Stimulated activated CD4-positive, alpha-beta T cell treated with anti-CD3 and anti-CD28 coated beads, TNF-alpha, amount 100 ng/mL, for 24 hours (primary cell): ENCODE data around the gene PAQR8.

Experiments used
- DNase-seq, 3 experiments: peaks; one replicate each; pipeline ENCODE4 v3.0.0-alpha.2; 2020; ENCODE audit warnings: low read depth in 3 of 3

The PAQR8 gene

DNA sequence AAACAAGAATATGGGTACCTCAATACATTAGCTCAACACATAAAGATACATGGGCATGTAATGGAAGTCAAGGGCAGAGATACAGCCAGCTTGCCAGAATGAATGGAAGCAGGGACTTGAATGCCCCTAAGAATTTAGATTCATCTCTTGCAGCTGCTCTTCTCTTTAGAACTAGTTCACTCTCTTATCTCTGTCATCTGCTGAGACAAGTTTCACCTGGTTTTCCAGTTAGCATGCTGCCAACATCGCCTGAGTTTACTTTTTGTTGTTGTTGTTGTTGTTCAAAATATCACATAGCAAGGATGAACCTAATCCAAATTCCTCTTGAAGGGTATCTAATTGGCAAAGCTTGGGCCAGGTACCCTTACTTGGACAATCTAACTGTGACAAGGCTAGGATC lies 14.1 kb upstream of the PAQR8 start:
- no peak for DNase-seq

DNA sequence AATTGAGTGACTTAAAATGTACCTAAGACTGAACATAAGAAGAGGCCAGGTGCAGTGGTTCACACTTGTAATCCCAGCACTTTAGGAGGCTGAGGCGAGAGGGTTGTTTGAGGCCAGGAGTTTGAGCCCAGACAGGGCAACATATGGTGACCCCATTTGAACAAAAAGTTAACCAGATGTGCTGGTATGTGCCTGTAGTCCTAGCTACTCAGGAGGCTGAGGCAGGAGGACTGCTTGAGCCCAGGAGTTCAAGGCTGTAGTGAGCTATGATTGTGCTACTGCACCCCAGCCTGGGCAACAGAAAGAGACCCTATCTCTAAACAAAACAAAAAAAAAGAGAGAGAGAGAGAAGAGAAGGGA lies 10.1 kb upstream of the PAQR8 start:
- no peak for DNase-seq

DNA sequence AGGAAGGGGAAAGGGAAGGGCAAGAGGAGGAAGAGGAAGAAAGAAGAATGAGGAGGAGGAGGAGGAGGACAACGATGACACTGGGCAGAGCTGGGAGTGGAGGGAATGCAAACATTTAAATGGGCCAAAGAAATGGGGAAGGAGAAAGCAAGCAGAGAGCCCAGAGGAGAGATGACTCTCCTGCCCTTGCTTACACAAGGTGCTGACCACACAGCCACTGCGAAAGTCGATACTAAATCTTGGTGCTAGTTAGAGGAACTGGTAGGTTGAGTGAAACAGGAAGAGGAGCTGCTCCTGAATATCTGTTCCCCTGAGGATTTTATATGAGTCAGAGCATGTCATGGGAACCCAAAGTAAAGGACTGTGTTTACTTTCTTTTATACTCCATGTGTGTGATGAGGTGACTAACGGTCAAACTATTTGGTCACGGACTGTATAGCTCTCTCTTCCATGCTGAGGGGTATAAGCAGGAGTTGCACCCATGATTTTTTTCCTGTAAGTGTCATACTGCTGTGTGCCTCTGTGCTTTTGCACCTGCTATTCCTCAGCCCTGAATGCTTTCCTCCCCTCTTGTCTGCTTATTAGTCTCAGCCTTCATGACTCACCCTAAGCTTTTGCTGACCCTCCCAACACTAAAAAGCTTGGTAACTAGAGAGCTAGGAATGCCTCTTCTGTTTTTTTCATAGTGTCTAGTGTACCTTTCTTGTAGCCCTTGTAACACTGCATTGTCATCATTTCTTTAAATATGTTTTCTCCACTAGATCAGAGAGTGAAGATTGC lies 9.5 kb upstream of the PAQR8 start:
- DNase-seq = no peak

DNA sequence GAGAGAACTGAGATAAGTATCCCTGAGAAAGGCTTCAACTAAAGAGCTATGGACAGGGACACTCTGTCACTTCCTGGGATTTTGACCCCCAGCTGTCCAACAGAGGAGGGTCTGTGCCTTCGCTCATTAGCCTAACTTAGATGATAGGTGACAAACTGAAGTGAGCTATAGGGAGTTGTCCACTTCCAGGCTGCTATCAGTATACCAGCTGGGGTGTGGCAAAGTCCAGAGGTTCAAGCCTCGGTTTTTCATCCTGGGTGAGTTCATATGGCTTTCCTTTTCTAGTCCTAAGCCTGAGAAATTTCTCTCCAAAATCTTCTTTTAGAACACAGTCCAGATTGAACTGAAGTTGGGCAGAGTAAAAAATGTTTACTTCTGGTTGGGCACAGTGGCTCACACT lies 5.9 kb upstream of the PAQR8 start:
- no peak for DNase-seq

- no peak for DNase-seq
Observed at GRCh38 chr6:52359403-52359802, 2.5 kb upstream of the PAQR8 start.

DNA sequence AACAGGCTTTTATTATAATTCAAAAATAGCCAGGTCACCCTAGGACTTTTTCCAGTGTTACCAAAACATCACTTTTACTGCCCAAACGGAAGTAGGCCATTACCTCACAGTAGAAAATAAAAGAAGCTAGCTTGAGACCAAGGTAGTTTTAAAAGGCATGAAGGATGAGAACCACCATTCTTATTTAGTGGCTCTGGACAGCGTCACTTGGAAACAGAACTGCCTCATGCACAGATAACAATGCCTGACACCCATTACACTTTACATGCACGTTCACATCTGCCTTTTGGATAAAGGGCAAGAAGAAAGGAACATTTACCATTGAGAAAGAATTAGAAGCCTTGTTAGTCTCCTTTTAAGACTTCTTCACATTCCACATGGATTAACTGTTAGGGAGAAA lies 1.9 kb upstream of the PAQR8 start:
- no peak for DNase-seq

DNA sequence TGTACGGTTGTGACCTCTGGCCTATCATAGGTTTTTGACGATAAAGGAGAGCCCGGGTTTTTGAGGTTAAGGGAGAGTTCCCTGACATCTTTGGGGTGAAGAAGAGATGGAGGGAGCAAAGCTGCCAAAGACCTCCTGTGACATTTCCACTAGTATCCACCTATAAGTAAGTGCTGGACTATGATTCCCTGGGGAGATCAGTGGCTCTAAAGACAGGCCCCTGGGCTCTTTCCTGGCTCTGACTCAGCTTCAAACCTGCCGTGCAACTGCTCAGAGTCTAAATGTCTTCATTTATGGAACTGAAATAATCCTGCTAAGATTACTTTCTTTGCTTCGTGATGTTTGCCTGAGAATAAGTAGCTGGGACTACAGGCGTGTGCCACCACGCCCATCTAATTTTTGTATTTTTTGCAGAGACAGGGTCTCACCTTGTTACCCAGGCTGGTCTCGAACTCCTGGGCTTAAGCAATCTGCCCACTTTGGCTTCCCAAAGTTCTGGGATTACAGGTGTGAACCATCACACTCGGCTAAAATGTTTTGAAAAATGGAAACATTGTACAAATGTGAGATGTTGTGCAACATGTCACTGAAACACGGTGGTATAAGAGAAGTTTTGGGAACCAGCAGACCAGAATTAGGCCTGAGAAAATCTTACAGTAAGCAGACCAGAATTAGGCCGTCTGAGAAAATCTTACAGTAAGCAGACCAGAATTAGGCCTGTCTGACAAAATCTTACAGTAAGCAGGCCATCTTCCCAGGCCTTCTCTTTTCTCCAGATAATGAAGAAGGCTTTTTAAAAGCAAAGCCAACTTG lies 1.1 kb upstream of the PAQR8 start:
- no peak for DNase-seq

GRCh38 chr6:52361414-52361944 lies 472 bp upstream of the PAQR8 start:
- no peak for DNase-seq

- peak; percentile 9 to 43 (median 17) for DNase-seq
Observed at GRCh38 chr6:52362443-52363227, 684 bp downstream of the PAQR8 start.

GRCh38 chr6:52363228-52363867 lies 1.4 kb downstream of the PAQR8 start:
- DNase-seq = no peak

DNA sequence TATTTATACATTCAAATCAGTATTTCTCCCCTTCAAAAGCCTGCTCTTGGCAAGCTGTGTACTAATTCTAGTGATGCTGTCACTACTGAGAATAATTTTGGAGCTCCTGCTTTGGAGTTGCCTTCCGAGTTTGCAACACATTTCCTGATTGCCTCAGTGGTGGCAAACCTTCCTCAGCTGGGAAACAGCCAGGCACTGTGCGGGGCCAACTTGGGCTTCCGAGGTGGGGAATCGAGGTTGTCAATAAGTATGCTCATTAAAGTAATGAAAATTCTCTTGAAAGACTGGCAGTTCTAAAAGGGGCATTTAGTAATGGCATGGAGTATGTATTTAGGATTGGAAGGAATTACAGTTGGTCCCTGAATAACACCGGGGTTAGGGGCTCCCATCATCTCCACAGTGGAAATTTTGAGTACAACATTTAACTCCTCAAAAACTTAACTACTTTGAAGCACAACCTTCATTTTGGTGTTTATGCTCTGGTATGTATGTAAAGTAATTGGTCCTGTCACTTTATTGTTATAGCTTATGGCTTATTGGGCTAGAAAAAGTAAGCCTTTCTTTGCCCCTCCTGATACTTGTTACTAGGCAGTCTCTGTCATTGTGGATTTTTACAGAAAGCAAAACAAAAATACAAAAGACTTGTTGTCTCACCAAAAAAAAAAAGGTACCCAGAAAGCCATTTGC lies 2.7 kb downstream of the PAQR8 start:
- DNase-seq = no peak

DNA sequence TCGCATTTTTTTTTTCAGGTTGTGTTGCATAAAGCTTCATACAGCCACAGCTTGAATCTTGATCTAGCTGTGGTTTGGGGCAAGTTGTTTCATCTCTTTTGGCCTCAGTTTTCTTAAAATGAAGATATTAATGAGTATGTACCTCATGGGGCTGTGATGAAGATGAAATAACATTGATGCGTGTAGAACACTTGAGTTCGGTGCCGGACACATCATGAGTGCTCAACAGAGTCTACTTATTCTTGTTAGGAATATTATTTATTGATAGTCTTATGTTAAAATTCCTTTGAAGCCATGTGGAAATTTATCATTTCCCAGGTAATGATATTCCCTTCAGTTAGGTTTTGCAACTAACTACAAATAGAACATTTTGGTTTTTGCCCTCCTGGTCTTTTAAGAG lies 3.4 kb downstream of the PAQR8 start:
- no peak for DNase-seq

- DNase-seq = no peak
Observed at GRCh38 chr6:52365866-52366540, 4.1 kb downstream of the PAQR8 start.

- DNase-seq = no peak
Observed at GRCh38 chr6:52368002-52368401, 6.1 kb downstream of the PAQR8 start.

GRCh38 chr6:52369234-52369633 lies 7.3 kb downstream of the PAQR8 start:
- no peak for DNase-seq

- DNase-seq = no peak
Observed at GRCh38 chr6:52371656-52372191, 9.8 kb downstream of the PAQR8 start.

DNA sequence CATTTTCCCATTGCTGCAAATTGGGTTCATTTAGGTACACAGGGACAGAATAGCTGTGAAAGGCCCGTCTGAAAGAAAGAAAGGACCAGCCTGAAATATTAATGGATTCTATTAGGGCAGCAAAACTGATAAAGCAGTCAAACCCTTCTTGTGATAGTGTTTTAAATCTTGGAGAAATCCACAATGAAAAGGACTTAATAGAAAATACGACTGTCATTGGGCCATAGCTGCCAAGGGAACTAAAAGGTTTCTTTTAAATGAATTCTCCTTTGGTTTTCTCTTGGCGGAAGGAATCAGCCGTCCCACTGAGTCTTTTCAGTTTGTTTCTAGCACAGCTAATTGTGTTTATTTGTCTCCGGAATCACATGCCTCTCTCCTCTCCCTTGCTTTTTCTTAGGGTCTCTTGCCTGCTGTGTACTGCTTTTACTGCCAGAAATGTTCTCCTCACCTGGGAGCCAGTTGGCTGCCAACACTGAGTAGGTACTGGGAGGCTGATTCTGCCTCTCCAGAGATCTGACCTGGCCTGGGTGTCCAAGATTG lies 11.3 kb downstream of the PAQR8 start:
- no peak for DNase-seq

- DNase-seq = no peak
Observed at GRCh38 chr6:52374247-52374646, 12.3 kb downstream of the PAQR8 start.

DNA sequence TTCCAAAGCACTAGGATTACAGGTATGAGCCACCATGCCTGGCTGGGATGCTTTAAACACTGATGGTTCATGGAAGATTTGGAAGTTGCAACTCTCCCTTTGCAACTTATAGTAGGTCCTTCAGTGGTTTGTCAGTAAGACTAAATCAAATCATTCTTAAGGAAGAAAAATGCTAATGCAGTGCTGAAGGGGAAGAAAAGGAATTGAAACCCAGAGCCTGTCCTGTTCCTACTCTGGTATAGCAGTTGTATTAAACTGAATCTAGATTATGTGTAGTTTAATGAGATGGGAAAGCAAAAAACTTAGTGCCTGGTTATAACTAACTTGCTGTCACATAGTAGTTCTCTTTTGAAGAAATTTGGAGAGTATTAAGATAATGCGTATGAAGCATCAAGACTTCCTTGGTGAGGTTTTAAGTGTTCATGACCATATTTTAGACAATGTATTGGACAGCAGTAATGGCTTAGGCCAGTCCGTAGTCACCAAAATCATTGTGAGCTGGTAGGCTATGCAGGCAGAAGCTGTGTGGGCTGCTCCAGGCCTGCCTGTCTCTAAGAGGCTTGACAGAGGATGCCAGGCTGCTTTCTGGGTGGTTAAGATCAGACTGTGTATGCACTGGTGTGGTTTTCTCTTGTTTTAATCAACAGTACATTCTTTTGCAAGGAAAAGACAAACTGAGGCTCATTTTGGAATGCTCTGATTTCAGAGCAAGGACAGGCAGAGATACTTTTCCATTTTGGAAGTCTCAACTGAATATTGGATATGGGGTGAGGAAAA lies 14.0 kb downstream of the PAQR8 start:
- no peak for DNase-seq
